Neural cell (in vitro differentiated cells): Measurements from ENCODE around the gene POLR3E.

ENCODE experiments used
- CTCF ChIP-seq: fragments of 450-650 bp; IDR thresholded peaks from 2 replicates; pipeline ENCODE4 v1.5.1; 2014; ENCODE audit warnings: antibody characterized with exemption, mild to moderate bottlenecking, moderate library complexity; ENCODE audit not compliant: poor library complexity, severe bottlenecking
- EP300 ChIP-seq: fragments of 450-650 bp; conservative IDR thresholded peaks from 2 replicates; pipeline ENCODE4 v1.6.1; 2014; ENCODE audit warnings: antibody characterized with exemption, mild to moderate bottlenecking, moderate library complexity; ENCODE audit not compliant: poor library complexity, severe bottlenecking
- EZH2 ChIP-seq: fragments of 200-600, 300-800 bp; shearing (Covaris generic), sonication (generic); IDR thresholded peaks from 2 replicates; pipeline ENCODE4 v1.6.1; 2014; ENCODE audit warnings: antibody characterized with exemption, low read length, borderline replicate concordance, mild to moderate bottlenecking; ENCODE audit not compliant: insufficient read depth, poor library complexity, severe bottlenecking
- RAD21 ChIP-seq: fragments of 450-650 bp; conservative IDR thresholded peaks from 2 replicates; pipeline ENCODE4 v1.6.1; 2014; ENCODE audit warnings: antibody characterized with exemption, mild to moderate bottlenecking, moderate library complexity
- SMC3 ChIP-seq: fragments of 450-650 bp; conservative IDR thresholded peaks from 2 replicates; pipeline ENCODE4 v1.6.1; 2014; ENCODE audit warnings: antibody characterized with exemption, mild to moderate bottlenecking, moderate library complexity; ENCODE audit not compliant: poor library complexity

- no peak for TF ChIP-seq RAD21
- no peak for TF ChIP-seq EZH2
- TF ChIP-seq CTCF: no peak
- no peak for TF ChIP-seq EP300
- TF ChIP-seq SMC3: no peak
Observed at GRCh38 chr16:22292320-22292719, 4.9 kb upstream of the POLR3E start.
